OCI-LY7 (cell line): Measurements from ENCODE around the gene LY6G6D. TPM values are rescaled to one million over a fixed set of nuclear protein-coding genes. Genes with fewer than 3 reads are reported as not detected.

Experiments
- BruUV-seq: library from RNA; stranded (reverse); fragments of 400-500 nt; replicated peaks from 2 replicates; lab custom pipeline; 2021; lab: Mats Ljungman, UMichigan
- CTCF ChIA-PET: fragments of 300-600 bp; sonication (Branson Sonifier 250); formaldehyde crosslinking; loops from one replicate; lab custom pipeline; 2022; ENCODE audit warnings: antibody characterized with exemption; ENCODE audit not compliant: unreplicated experiment; lab: Charles Lee
- POLR2A ChIA-PET: fragments of 300-600 bp; sonication (Branson Sonifier 250); formaldehyde crosslinking; loops from one replicate; lab custom pipeline; 2022; ENCODE audit warnings: antibody characterized with exemption; lab: Charles Lee
- DNase-seq: peaks from one replicate; pipeline ENCODE4 v3.0.0-alpha.2; 2015; ENCODE audit warnings: low spot score
- H2AFZ ChIP-seq: fragments of 200-600 bp; sonication (generic), shearing (Covaris generic); 2 replicates; pipeline ENCODE4 v1.6.1; 2014; ENCODE audit warnings: mild to moderate bottlenecking, antibody characterized with exemption, low read length, moderate library complexity
- H3K27ac ChIP-seq: fragments of 200-600 bp; sonication (generic); 2 replicates; pipeline ENCODE4 v1.5.1; 2014; ENCODE audit warnings: mixed run types, low read depth, mild to moderate bottlenecking, moderate library complexity, low read length, inconsistent platforms; ENCODE audit not compliant: poor library complexity, severe bottlenecking
- H3K36me3 ChIP-seq: fragments of 200-600 bp; sonication (generic); 2 replicates; pipeline ENCODE4 v1.6.1; 2014; ENCODE audit warnings: mild to moderate bottlenecking, antibody characterized with exemption, low read length, moderate library complexity, mixed read lengths; ENCODE audit not compliant: insufficient read depth
- H3K4me1 ChIP-seq: fragments of 200-600 bp; sonication (generic); 2 replicates; pipeline ENCODE4 v1.5.1; 2014; ENCODE audit warnings: mild to moderate bottlenecking, low read length; ENCODE audit not compliant: insufficient read depth, poor library complexity, severe bottlenecking
- H3K4me2 ChIP-seq: fragments of 200-600 bp; sonication (generic); 2 replicates; pipeline ENCODE4 v1.6.1; 2014; ENCODE audit warnings: mild to moderate bottlenecking, low read length
- H3K4me3 ChIP-seq: fragments of 200-600 bp; sonication (generic); 2 replicates; pipeline ENCODE4 v1.5.1; 2014; ENCODE audit warnings: mild to moderate bottlenecking, low read depth, low read length; ENCODE audit not compliant: poor library complexity, severe bottlenecking
- H3K79me2 ChIP-seq: fragments of 200-600 bp; sonication (generic); 2 replicates; pipeline ENCODE4 v1.6.1; 2016; ENCODE audit warnings: low read depth, mild to moderate bottlenecking, low read length, moderate library complexity, mixed read lengths; ENCODE audit not compliant: insufficient read depth
- H3K9me2 ChIP-seq: fragments of 200-600 bp; sonication (generic); 2 replicates; pipeline ENCODE4 v1.6.1; 2016; ENCODE audit warnings: mild to moderate bottlenecking, low read length, mixed read lengths; ENCODE audit not compliant: insufficient read depth
- H3K9me3 ChIP-seq: fragments of 200-600 bp; sonication (generic); 2 replicates; pipeline ENCODE4 v1.6.1; 2014; ENCODE audit warnings: mild to moderate bottlenecking, mixed run types, low read length, mixed read lengths
- H4K20me1 ChIP-seq: fragments of 200-600 bp; sonication (generic); 2 replicates; pipeline ENCODE4 v1.6.1; 2014; ENCODE audit warnings: mild to moderate bottlenecking, antibody characterized with exemption, low read length, moderate library complexity, mixed read lengths; ENCODE audit not compliant: insufficient read depth
- EZH2phosphoT487 ChIP-seq: fragments of 200-600 bp; sonication (generic); IDR thresholded peaks from 2 replicates; pipeline ENCODE4 v1.6.1; 2018; ENCODE audit warnings: low read depth, borderline replicate concordance, mild to moderate bottlenecking, mixed run types, antibody characterized with exemption, low read length, moderate library complexity, mixed read lengths
- intact Hi-C: fragments of 100-400 bp; cut with micrococcal nuclease; formaldehyde crosslinking; loops from one replicate; pipeline ENCODE4 v1.10.0; 2022; ENCODE audit not compliant: unreplicated experiment
- total RNA-seq, 2 experiments: library from RNA; depleted of rRNA in 1 of 2; stranded (reverse); fragments of >200 nt in 1 of 2; shearing (Covaris generic) in 1 of 2; gene quantifications; 2 replicates each; pipeline ENCODE4 v1.2.3, GENCODE V29; 2014 to 2022
- TF ChIP-seq, protein P1 (sequence below): fragments of 200-600 bp; sonication (generic); conservative IDR thresholded peaks from 2 replicates; pipeline ENCODE4 v1.5.1; 2014; ENCODE audit warnings: mild to moderate bottlenecking, antibody characterized with exemption, low read length, moderate library complexity, mixed read lengths

LY6G6D gene
- total RNA-seq, 2 experiments from 2014 or later: not detected

DNA sequence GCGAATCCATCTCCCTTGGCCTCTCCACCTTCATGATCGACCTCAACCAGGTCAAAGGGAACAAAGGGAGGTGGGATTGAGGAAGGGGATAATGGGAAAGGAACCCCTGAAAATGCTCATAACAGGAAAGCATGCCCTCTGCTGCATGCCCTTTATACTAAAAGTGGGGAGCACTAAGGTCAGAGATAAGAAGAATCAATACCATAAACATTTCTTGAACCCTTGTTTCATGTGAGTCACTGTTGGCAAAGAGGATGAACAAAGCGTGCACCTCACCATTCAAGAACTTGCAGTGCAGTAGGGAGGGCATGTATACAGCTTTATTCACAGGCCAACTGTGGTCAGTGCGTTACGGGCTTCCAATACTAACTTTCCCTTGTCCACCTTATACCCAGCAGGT, 45.6 kb downstream of the LY6G6D start:
- no peaks in the 10 kb centered on the region for H3K79me2 ChIP-seq
- BruUV-seq: no TSS peak
- CTCF ChIA-PET: no interaction called here

DNA sequence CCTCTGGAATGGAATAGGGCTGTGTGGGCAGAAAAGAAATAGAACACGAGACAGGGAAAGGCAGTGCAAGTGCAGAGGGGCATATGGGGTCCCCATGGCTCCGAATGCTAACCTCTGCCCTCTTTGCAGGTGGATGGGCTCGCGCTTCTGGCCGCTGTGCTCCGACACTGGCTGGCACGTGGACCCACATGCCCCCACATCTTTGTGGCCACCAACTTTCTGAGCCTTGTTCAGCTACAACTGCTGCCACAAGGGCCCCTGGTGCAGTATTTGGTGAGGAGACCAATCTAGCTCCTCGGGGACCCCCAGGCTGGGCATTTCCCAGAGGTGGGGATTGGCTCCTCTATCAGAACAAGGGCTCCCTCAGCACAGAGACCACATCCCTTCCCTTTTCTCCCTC, 46.2 kb downstream of the LY6G6D start:
- no peak for DNase-seq
- H3K27ac ChIP-seq: no peak overlapping the region
- CTCF ChIA-PET: no interaction called here
- H3K9me3 ChIP-seq: no peaks in the 10 kb centered on the region
- no peaks in the 10 kb centered on the region for H3K79me2 ChIP-seq
- no TSS peak for BruUV-seq
- intact Hi-C loops: no loop called here
- no peak for TF ChIP-seq EZH2phosphoT487
- TF ChIP-seq, protein P1, sequence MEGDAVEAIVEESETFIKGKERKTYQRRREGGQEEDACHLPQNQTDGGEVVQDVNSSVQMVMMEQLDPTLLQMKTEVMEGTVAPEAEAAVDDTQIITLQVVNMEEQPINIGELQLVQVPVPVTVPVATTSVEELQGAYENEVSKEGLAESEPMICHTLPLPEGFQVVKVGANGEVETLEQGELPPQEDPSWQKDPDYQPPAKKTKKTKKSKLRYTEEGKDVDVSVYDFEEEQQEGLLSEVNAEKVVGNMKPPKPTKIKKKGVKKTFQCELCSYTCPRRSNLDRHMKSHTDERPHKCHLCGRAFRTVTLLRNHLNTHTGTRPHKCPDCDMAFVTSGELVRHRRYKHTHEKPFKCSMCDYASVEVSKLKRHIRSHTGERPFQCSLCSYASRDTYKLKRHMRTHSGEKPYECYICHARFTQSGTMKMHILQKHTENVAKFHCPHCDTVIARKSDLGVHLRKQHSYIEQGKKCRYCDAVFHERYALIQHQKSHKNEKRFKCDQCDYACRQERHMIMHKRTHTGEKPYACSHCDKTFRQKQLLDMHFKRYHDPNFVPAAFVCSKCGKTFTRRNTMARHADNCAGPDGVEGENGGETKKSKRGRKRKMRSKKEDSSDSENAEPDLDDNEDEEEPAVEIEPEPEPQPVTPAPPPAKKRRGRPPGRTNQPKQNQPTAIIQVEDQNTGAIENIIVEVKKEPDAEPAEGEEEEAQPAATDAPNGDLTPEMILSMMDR: no peak
- no peaks in the 10 kb centered on the region for H3K9me2 ChIP-seq
- peaks cover 74% of the 10 kb centered on the region for H3K36me3 ChIP-seq
- no peak overlapping the region for H3K4me3 ChIP-seq
- H2AFZ ChIP-seq: no peak overlapping the region
- H3K4me2 ChIP-seq: no peak overlapping the region
- H3K4me1 ChIP-seq: no peaks in the 10 kb centered on the region
- POLR2A ChIA-PET: interaction anchor here (0.5 kb wide), 1 partner anchor 317 kb away, joined by 3 read pairs; no protein-coding TSS in a partner anchor
- no peaks in the 10 kb centered on the region for H4K20me1 ChIP-seq

More for the DNA sequence above, 45.6 kb downstream of the LY6G6D start:
- intact Hi-C loops: no loop called here
- peaks cover 74% of the 10 kb centered on the region for H3K36me3 ChIP-seq
- no peaks in the 10 kb centered on the region for H3K9me3 ChIP-seq
- no peak overlapping the region for H3K4me3 ChIP-seq
- no peaks in the 10 kb centered on the region for H3K9me2 ChIP-seq
- H4K20me1 ChIP-seq: no peaks in the 10 kb centered on the region
- H2AFZ ChIP-seq: no peak overlapping the region
- TF ChIP-seq EZH2phosphoT487: no peak
- TF ChIP-seq, protein P1: no peak
- no peak for DNase-seq
- POLR2A ChIA-PET: interaction anchor here (0.5 kb wide), 1 partner anchor 317 kb away, joined by 3 read pairs; no protein-coding TSS in a partner anchor
- H3K4me2 ChIP-seq: no peak overlapping the region
- no peak overlapping the region for H3K27ac ChIP-seq
- H3K4me1 ChIP-seq: no peaks in the 10 kb centered on the region

DNA sequence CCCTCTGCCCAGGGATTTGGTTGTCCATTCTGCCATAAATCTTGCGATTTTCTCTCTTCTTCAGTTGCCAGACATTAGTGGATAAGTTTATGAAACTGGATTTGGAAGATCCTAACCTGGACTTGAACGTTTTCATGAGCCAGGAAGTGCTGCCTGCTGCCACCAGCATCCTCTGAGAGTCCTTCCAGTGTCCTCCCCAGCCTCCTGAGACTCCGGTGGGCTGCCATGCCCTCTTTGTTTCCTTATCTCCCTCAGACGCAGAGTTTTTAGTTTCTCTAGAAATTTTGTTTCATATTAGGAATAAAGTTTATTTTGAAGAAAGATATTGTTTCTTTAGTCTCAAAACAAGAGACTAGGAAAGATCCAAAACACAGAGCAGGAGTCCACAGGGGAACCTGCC, 47.2 kb downstream of the LY6G6D start, which contains the start of gene SAPCD1:
TSS of gene SAPCD1 (plus strand) at position 301 of the 400 bp plus-strand sequence. CDS start 399 bp downstream, outside the sequence.
- H3K36me3 ChIP-seq: peaks cover 76% of the 10 kb centered on the region
- no peak for DNase-seq
- no peak within 1 kb of the TSS for H2AFZ ChIP-seq
- H4K20me1 ChIP-seq: no peaks in the 10 kb centered on the region
- no peak within 1 kb of the TSS for H3K4me3 ChIP-seq
- no peaks in the 10 kb centered on the region for H3K4me1 ChIP-seq
- no peak within 1 kb of the TSS for H3K27ac ChIP-seq
- H3K9me3 ChIP-seq: no peaks in the 10 kb centered on the region
- POLR2A ChIA-PET: no interaction called here
- H3K4me2 ChIP-seq: no peak within 1 kb of the TSS
- intact Hi-C loops: no loop called here
- TF ChIP-seq EZH2phosphoT487: no peak
- TF ChIP-seq, protein P1: no peak
- BruUV-seq: TSS peak; percentile 37
- CTCF ChIA-PET: no interaction called here
- H3K9me2 ChIP-seq: no peaks in the 10 kb centered on the region
- H3K79me2 ChIP-seq: no peaks in the 10 kb centered on the region
